Mucosa of descending colon (tissue), 3 donors: Measurements from ENCODE around the gene SPATS2. TPM values are rescaled to one million over a fixed set of nuclear protein-coding genes. Genes with fewer than 3 reads are reported as not detected.

Source experiments
- ATAC-seq: fragments of 200-7000 bp; cut with Tn5 transposase; one replicate; pipeline ENCODE4 v1.9.1; 2020; ENCODE audit warnings: mild to moderate bottlenecking, moderate library complexity
- DNase-seq, 3 donors: peaks; one replicate each; pipeline ENCODE4 v3.0.0-alpha.2; 2020
- H3K36me3 ChIP-seq: fragments of 200-600 bp; one replicate; pipeline ENCODE4 v1.8.0; 2021; ENCODE audit warnings: low read depth, mild to moderate bottlenecking
- H3K4me1 ChIP-seq: fragments of 200-600 bp; one replicate; pipeline ENCODE4 v1.8.0; 2021; ENCODE audit warnings: low read depth, mild to moderate bottlenecking
- H3K4me3 ChIP-seq: fragments of 200-600 bp; one replicate; pipeline ENCODE4 v1.8.0; 2021; ENCODE audit warnings: mild to moderate bottlenecking
- H3K9me3 ChIP-seq: fragments of 200-600 bp; one replicate; pipeline ENCODE4 v1.8.0; 2021; ENCODE audit warnings: mild to moderate bottlenecking
- intact Hi-C, 2 donors: fragments of 100-400 bp; cut with DNase I in 1 of 2; cut with micrococcal nuclease in 1 of 2; formaldehyde crosslinking; loops; one replicate each; pipeline versions ENCODE4 v1.11.0 to v1.11.1; 2022; cut with DNase I, micrococcal nuclease
- total RNA-seq, 3 donors: library from RNA; stranded (reverse); fragmentation: NEBNext Ultra II Directional in 2 of 3; extraction: Animal tissue kit (Norgen Biotek cat#: 25700) in 2 of 3; gene quantifications; one replicate each; pipeline versions ENCODE4 v1.2.1 to v1.2.4, GENCODE V29; 2021 to 2023
- TF ChIP-seq, protein P1 (sequence below): fragments of 200-600 bp; IDR thresholded peaks from one replicate; pipeline ENCODE4 v1.8.0; 2022; ENCODE audit warnings: antibody characterized with exemption, mild to moderate bottlenecking
- donor health status: DM: no; HTN: no; CAD: no; lungs with moderate emphysema.
- donor health status: DM: no; HTN: no; CAD: no.
- donor health status: DM: no; HTN: yes; CAD: no.

SPATS2 gene
- total RNA-seq, 3 donors from 2014 or later, result 15.0 to 19.8 (median 18.3) TPM

DNA sequence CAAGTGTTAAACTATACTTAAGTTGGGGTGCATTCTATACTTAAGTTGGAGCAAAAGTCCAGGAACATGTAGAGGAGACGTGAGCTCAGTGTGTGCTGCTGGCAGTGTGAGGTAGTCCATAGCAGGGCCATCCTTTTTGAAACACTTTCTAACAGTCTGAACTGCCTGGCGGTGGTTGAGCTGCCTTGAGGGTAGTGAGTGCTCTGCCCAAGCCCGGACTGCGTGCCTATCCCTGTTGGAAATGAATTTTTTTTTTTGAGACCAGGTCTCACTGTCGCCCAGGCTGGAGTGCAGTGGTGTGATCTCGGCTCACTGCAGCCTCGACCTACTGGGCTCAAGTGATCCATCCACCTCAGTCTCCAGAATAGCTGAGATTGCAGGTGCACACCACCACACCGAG, 185.6 kb downstream of the SPATS2 start:
- peaks cover 3% of the 10 kb centered on the region for H3K4me1 ChIP-seq
- ATAC-seq (no peak), DNase-seq (no peak)
- no peaks in the 10 kb centered on the region for H3K9me3 ChIP-seq
- H3K36me3 ChIP-seq, result no peaks in the 10 kb centered on the region
- no peak overlapping the region for H3K4me3 ChIP-seq
- intact Hi-C loops, result no loop called here
- TF ChIP-seq, protein P1, sequence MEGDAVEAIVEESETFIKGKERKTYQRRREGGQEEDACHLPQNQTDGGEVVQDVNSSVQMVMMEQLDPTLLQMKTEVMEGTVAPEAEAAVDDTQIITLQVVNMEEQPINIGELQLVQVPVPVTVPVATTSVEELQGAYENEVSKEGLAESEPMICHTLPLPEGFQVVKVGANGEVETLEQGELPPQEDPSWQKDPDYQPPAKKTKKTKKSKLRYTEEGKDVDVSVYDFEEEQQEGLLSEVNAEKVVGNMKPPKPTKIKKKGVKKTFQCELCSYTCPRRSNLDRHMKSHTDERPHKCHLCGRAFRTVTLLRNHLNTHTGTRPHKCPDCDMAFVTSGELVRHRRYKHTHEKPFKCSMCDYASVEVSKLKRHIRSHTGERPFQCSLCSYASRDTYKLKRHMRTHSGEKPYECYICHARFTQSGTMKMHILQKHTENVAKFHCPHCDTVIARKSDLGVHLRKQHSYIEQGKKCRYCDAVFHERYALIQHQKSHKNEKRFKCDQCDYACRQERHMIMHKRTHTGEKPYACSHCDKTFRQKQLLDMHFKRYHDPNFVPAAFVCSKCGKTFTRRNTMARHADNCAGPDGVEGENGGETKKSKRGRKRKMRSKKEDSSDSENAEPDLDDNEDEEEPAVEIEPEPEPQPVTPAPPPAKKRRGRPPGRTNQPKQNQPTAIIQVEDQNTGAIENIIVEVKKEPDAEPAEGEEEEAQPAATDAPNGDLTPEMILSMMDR, result no peak

DNA sequence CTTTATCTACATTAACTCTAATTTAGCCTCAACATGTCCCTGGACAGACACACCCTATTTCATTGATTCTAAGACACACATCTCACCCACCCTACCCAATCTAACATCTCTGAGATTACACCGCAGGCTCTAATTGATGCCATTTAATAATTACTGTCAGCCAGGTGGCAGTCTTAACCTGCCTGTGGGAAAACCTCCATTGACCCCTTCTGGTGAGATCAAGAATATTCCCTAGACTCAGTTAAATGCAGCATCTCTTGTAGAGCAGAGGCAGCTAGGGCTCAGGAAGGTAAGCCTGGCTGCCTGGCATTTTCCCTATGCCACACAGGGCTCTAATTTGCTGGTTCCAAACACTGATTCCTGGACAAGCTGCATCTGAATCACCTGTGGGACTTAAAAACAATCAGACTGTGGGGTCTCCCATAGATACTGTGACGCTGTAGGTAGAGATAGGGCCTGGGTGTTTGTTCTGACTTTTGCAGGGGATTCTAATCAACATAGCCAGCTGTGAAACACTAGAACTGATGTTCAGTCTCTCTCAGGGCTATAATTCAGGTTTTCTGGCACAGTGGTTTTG, 186.3 kb downstream of the SPATS2 start:
- ATAC-seq, result peak; percentile 25
- intact Hi-C loops, result no loop called here

DNA sequence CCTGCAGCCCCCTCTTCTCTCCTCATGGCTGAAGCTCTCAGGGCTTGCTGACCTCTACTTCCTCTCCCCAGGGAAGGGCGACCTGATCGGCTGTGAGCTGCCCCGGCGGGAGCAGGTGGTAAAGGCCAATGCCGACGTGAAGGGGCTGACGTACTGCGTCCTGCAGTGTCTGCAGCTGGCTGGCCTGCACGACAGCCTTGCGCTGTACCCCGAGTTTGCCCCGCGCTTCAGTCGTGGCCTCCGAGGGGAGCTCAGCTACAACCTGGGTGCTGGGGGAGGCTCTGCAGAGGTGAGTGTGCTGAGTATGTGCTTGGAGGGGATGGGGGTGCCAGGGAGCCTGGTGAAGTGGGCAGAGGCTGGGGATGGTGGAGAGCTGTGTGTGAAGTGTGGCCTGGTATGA, 187.0 kb downstream of the SPATS2 start:
- DNase-seq (no peak), ATAC-seq (no peak)
- H3K36me3 ChIP-seq, result no peaks in the 10 kb centered on the region
- no peaks in the 10 kb centered on the region for H3K4me1 ChIP-seq
- no peak overlapping the region for H3K4me3 ChIP-seq
- intact Hi-C loops, result no loop called here
- no peaks in the 10 kb centered on the region for H3K9me3 ChIP-seq
- TF ChIP-seq, protein P1, result no peak

More for the DNA sequence above, 186.3 kb downstream of the SPATS2 start:
- DNase-seq, result no peak
- TF ChIP-seq, protein P1, result no peak
- H3K4me1 ChIP-seq, result peaks cover 3% of the 10 kb centered on the region
- no peaks in the 10 kb centered on the region for H3K36me3 ChIP-seq
- no peak overlapping the region for H3K4me3 ChIP-seq
- no peaks in the 10 kb centered on the region for H3K9me3 ChIP-seq

DNA sequence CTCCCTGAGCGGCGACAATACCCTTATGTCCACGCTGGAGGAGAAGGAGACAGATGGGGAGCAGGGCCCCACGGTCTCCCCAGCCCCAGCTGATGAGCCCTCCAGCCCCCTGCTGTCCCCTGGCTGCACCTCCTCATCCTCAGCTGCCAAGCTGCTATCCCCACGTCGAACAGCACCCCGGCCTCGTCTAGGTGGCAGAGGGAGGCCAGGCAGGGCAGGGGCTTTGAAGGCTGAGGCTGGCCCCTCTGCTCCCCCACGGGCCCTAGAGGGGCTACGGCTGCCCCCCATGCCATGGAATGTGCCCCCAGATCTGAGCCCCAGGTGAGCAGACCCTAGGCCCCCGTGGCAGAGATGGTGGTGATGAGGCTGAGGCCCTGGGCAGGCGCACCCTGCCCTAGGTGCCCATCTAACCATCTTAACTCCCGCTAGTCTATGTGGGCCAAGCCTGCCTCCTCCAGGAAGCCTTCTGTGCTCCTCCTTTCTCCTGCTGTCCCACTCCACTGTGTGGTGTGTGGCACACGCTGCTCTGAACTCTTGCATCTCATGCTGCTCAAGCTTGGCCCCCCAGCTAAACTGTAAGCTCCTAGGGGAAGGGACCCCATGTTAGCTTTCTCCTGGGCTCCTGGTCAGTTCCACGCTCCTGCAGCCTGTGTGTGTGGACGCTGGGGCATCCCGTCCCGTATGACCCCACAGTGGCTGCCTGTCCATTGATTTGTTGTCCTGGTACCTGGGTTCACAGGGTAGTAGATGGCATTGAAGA, 188.5 kb downstream of the SPATS2 start:
- H3K36me3 ChIP-seq, result no peaks in the 10 kb centered on the region

DNA sequence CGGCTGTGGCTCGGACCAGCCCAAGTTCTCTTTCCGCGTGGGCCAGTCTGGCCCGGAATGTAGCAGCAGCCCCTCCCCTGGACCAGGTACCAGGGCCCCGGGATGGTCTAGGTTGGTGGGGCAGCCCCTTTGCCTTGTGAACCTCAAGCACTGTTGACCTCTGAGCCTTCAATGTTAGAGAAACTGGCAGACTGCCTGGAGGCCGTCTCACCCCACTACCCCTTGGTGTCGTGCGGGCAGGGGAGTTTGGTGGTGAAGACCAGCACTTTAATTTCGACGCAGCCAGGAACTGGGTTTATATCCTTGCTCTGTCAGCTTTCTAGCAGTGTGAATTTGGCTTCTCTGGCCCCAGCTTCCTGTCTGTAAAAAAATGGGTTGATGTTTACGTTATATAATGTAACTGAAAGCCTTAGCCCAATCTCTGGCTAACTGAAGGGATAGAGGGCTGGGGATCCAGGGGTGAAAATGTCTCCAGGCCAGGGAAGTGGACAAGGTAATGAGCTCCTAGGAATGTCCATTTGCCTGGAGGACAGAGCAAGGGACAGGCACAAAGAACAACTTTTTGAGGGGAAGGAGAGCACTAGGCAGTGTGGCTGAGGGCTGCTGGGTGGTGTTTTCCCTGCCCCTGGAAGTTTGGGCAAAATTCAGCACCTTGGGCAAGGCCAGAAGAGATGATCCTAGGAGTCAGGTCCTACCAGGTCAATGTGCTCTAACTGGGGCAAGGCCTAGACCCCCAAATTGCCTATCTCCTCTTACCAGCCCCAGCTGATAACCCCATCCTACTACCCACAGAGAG, 189.3 kb downstream of the SPATS2 start:
- Histone ChIP-seq H3K36me3 (peaks cover 2% of the 10 kb centered on the region), H3K4me1 (no peaks in the 10 kb centered on the region), H3K9me3 (no peaks in the 10 kb centered on the region), H3K4me3 (no peak overlapping the region)
- DNase-seq (no peak), ATAC-seq (no peak)
- intact Hi-C loops, result no loop called here
- TF ChIP-seq, protein P1, result no peak

More for the DNA sequence above, 188.5 kb downstream of the SPATS2 start:
- TF ChIP-seq, protein P1, result no peak
- intact Hi-C loops, result no loop called here
- Histone ChIP-seq H3K4me3 (no peak overlapping the region), H3K9me3 (no peaks in the 10 kb centered on the region), H3K4me1 (no peaks in the 10 kb centered on the region)
- no peak for ATAC-seq
- no peak for DNase-seq
